ENCODE results near the gene SMYD3. TPM values are rescaled to one million over a fixed set of nuclear protein-coding genes. Genes with fewer than 3 reads are reported as not detected.

Gene SMYD3
- total and polyA plus RNA-seq, 9 of the 15 experiments (the other 6 are each of a cell fraction or from before 2014, with no cell fraction given), result 128 to 440 (median 197) TPM

DNA sequence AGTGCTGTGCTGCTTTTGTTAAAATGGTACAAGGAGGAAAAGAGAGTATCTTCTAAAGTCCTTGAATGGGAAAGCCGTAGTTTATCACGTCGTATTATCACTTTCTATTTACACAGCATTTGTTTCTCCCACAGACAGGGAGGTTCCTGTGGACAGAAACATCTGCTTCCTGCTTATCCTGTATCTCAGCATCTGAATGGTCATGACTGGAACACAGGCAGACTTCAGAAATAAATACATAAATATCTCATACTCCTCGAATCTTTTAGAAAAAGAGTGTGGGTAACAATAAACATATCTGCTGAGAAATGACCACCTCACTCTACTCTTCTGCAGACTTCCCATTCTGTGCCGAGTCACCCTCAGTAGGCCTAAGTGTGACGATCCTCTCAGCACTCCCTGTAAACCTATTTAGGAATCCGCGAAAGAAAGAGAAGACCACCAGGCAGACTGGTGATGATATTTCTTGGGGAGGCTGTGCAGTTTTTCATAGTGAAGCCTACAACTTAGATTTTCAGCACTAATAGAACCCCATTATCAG is 393.5 kb downstream of the SMYD3 start (continued):
- TF ChIP-seq, protein P1, sequence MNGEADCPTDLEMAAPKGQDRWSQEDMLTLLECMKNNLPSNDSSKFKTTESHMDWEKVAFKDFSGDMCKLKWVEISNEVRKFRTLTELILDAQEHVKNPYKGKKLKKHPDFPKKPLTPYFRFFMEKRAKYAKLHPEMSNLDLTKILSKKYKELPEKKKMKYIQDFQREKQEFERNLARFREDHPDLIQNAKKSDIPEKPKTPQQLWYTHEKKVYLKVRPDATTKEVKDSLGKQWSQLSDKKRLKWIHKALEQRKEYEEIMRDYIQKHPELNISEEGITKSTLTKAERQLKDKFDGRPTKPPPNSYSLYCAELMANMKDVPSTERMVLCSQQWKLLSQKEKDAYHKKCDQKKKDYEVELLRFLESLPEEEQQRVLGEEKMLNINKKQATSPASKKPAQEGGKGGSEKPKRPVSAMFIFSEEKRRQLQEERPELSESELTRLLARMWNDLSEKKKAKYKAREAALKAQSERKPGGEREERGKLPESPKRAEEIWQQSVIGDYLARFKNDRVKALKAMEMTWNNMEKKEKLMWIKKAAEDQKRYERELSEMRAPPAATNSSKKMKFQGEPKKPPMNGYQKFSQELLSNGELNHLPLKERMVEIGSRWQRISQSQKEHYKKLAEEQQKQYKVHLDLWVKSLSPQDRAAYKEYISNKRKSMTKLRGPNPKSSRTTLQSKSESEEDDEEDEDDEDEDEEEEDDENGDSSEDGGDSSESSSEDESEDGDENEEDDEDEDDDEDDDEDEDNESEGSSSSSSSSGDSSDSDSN (IDR thresholded peaks at IDR 0.05; ENCODE audit: borderline replicate concordance in 1 of 2, low read depth in 2 of 2, low read length in 2 of 2), result no peak
- TF ChIP-seq, protein P2, sequence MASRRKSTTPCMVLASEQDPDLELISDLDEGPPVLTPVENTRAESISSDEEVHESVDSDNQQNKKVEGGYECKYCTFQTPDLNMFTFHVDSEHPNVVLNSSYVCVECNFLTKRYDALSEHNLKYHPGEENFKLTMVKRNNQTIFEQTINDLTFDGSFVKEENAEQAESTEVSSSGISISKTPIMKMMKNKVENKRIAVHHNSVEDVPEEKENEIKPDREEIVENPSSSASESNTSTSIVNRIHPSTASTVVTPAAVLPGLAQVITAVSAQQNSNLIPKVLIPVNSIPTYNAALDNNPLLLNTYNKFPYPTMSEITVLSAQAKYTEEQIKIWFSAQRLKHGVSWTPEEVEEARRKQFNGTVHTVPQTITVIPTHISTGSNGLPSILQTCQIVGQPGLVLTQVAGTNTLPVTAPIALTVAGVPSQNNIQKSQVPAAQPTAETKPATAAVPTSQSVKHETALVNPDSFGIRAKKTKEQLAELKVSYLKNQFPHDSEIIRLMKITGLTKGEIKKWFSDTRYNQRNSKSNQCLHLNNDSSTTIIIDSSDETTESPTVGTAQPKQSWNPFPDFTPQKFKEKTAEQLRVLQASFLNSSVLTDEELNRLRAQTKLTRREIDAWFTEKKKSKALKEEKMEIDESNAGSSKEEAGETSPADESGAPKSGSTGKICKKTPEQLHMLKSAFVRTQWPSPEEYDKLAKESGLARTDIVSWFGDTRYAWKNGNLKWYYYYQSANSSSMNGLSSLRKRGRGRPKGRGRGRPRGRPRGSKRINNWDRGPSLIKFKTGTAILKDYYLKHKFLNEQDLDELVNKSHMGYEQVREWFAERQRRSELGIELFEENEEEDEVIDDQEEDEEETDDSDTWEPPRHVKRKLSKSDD (conservative IDR thresholded peaks at IDR 0.05; ENCODE audit: low read length), result no peak
- TF ChIP-seq ZNF282 (CRISPR knock-in tag; IDR thresholded peaks at IDR 0.05) (no peak), ZNF507 (tag; conservative IDR thresholded peaks at IDR 0.05) (no peak), ZFX (CRISPR knock-in tag; IDR thresholded peaks at IDR 0.05) (no peak), ASH1L (IDR thresholded peaks at IDR 0.05; ENCODE audit: borderline replicate concordance, low read depth, partially characterized antibody) (no peak), SETDB1 (IDR thresholded peaks at IDR 0.05; ENCODE audit: low read length) (no peak), PTRF (tag; IDR thresholded peaks at IDR 0.05) (no peak), CSDE1 (IDR thresholded peaks at IDR 0.05) (0 out of 4 replicates have a peak, but pooled peaks of 1 of the 2 experiments have one; percentile 56), ZNF134 (CRISPR knock-in tag; conservative IDR thresholded peaks at IDR 0.05) (no peak), DACH1 (IDR thresholded peaks at IDR 0.05; ENCODE audit: partially characterized antibody) (peak; percentile 17), THRAP3 (IDR thresholded peaks at IDR 0.05; ENCODE audit: borderline replicate concordance) (no peak), FOXA3 (CRISPR knock-in tag; conservative IDR thresholded peaks at IDR 0.05 in 1 of 2, IDR thresholded peaks at IDR 0.05 in 1 of 2) (peak; percentile 97 to 99), YBX1 (IDR thresholded peaks at IDR 0.05) (no peak), MCM5 (IDR thresholded peaks at IDR 0.05; ENCODE audit: low read depth) (no peak)
- TF ChIP-seq, protein P3, sequence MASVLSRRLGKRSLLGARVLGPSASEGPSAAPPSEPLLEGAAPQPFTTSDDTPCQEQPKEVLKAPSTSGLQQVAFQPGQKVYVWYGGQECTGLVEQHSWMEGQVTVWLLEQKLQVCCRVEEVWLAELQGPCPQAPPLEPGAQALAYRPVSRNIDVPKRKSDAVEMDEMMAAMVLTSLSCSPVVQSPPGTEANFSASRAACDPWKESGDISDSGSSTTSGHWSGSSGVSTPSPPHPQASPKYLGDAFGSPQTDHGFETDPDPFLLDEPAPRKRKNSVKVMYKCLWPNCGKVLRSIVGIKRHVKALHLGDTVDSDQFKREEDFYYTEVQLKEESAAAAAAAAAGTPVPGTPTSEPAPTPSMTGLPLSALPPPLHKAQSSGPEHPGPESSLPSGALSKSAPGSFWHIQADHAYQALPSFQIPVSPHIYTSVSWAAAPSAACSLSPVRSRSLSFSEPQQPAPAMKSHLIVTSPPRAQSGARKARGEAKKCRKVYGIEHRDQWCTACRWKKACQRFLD (CRISPR knock-in tag; IDR thresholded peaks at IDR 0.05), result no peak; the same call in 1 of the 2 replicates
- TF ChIP-seq, protein P4, sequence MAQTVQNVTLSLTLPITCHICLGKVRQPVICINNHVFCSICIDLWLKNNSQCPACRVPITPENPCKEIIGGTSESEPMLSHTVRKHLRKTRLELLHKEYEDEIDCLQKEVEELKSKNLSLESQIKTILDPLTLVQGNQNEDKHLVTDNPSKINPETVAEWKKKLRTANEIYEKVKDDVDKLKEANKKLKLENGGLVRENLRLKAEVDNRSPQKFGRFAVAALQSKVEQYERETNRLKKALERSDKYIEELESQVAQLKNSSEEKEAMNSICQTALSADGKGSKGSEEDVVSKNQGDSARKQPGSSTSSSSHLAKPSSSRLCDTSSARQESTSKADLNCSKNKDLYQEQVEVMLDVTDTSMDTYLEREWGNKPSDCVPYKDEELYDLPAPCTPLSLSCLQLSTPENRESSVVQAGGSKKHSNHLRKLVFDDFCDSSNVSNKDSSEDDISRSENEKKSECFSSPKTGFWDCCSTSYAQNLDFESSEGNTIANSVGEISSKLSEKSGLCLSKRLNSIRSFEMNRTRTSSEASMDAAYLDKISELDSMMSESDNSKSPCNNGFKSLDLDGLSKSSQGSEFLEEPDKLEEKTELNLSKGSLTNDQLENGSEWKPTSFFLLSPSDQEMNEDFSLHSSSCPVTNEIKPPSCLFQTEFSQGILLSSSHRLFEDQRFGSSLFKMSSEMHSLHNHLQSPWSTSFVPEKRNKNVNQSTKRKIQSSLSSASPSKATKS (CRISPR knock-in tag; IDR thresholded peaks at IDR 0.05), result no peak
- TF ChIP-seq, protein P5, sequence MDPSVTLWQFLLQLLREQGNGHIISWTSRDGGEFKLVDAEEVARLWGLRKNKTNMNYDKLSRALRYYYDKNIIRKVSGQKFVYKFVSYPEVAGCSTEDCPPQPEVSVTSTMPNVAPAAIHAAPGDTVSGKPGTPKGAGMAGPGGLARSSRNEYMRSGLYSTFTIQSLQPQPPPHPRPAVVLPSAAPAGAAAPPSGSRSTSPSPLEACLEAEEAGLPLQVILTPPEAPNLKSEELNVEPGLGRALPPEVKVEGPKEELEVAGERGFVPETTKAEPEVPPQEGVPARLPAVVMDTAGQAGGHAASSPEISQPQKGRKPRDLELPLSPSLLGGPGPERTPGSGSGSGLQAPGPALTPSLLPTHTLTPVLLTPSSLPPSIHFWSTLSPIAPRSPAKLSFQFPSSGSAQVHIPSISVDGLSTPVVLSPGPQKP (CRISPR knock-in tag; IDR thresholded peaks at IDR 0.05), result no peak

Measured in K562 (cell line).